ENCODE results near the gene FAM163B. TPM values are rescaled to one million over a fixed set of nuclear protein-coding genes. Genes with fewer than 3 reads are reported as not detected.

FAM163B gene
- total and polyA plus RNA-seq, 2 donors (not counting 1 experiment from before 2014, with no cell fraction given) = not detected

DNA sequence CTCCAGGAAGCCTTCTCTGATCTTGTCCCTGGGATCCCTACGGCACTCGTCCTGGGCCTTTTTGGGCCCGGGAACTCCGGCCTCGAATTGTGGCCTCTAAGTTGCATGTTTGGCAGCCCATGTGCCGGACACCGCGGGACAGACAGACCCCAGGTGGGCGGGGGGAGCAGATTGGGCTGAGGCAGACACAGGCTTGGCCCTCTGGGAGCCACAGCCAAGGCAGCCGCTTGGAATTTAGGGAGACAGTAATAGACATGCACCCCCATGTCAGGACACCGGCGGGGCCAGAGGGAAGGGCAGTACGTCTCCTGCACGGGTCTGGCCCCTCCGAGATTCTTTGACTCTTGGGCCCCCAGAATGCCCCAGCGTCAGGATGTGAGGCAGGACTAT is 38.5 kb downstream of the FAM163B start:
- no peaks in the 10 kb centered on the region for H3K9me3 ChIP-seq (ENCODE audit: control extremely low read depth in 1 of 3, control insufficient read depth in 2 of 3, insufficient read depth in 1 of 3, low read length in 2 of 3)
- intact Hi-C loops (cut with micrococcal nuclease) = no loop called here
- H3K79me2 ChIP-seq (ENCODE audit: control insufficient read depth, insufficient read depth, low read length) = no peaks in the 10 kb centered on the region
- H3K4me2 ChIP-seq (replicated peaks; ENCODE audit: low read depth, low read length, poor library complexity, severe bottlenecking) = no peak overlapping the region
- no peaks in the 10 kb centered on the region for H3K36me3 ChIP-seq (replicated peaks in 1 of 2; ENCODE audit: control extremely low read depth in 1 of 2, control insufficient read depth in 1 of 2, extremely low read depth in 1 of 2, insufficient read depth in 2 of 2, low read length in 1 of 2)
- H3K27me3 Mint-ChIP-seq = peaks cover 19% of the 10 kb centered on the region
- H3K4me1 Mint-ChIP-seq = no peaks in the 10 kb centered on the region
- peaks cover 0 to 10% (median 0%) of the 10 kb centered on the region in 4 experiments for H3K27me3 ChIP-seq (replicated peaks in 1 of 4; ENCODE audit: control extremely low read depth in 1 of 4, control insufficient read depth in 3 of 4, insufficient read depth in 4 of 4, low read length in 3 of 4)
- H4K20me1 ChIP-seq (ENCODE audit: control insufficient read depth, insufficient read depth, low read length, poor library complexity, severe bottlenecking) = no peaks in the 10 kb centered on the region
- CTCF ChIA-PET = no interaction called here
- H3K4me1 ChIP-seq (ENCODE audit: control insufficient read depth in 2 of 2, insufficient read depth in 2 of 2, low read length in 2 of 2) = no peaks in the 10 kb centered on the region
- no peak overlapping the region for H3K27ac ChIP-seq (ENCODE audit: low read length in 2 of 2)
- DNase-seq = no peak
- no peak overlapping the region for H3K4me3 Mint-ChIP-seq
- no peak for TF ChIP-seq EZH2 (IDR thresholded peaks at IDR 0.05; ENCODE audit: borderline replicate concordance, insufficient read depth, low read depth, low read length, poor library complexity, severe bottlenecking)
- TF ChIP-seq, protein P1, sequence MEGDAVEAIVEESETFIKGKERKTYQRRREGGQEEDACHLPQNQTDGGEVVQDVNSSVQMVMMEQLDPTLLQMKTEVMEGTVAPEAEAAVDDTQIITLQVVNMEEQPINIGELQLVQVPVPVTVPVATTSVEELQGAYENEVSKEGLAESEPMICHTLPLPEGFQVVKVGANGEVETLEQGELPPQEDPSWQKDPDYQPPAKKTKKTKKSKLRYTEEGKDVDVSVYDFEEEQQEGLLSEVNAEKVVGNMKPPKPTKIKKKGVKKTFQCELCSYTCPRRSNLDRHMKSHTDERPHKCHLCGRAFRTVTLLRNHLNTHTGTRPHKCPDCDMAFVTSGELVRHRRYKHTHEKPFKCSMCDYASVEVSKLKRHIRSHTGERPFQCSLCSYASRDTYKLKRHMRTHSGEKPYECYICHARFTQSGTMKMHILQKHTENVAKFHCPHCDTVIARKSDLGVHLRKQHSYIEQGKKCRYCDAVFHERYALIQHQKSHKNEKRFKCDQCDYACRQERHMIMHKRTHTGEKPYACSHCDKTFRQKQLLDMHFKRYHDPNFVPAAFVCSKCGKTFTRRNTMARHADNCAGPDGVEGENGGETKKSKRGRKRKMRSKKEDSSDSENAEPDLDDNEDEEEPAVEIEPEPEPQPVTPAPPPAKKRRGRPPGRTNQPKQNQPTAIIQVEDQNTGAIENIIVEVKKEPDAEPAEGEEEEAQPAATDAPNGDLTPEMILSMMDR (IDR thresholded peaks at IDR 0.05) = no peak
- no peak for ATAC-seq (ENCODE audit: low read depth)
- 85% methylated on average over 14 of the region's 16 CpGs for WGBS (ENCODE audit: insufficient coverage)
- H3K9ac ChIP-seq (ENCODE audit: low read length) = no peak overlapping the region
- H3K27ac Mint-ChIP-seq = no peak overlapping the region
- H3K9me3 Mint-ChIP-seq (ENCODE audit: insufficient read depth) = no peaks in the 10 kb centered on the region
- H3K4me3 ChIP-seq (ENCODE audit: control extremely low read depth in 1 of 5, extremely low read depth in 1 of 5, insufficient read depth in 1 of 5, low read depth in 2 of 5, low read length in 4 of 5) = no peak overlapping the region
- no peak overlapping the region for H2AFZ ChIP-seq (ENCODE audit: insufficient read depth, low read depth, low read length, poor library complexity, severe bottlenecking)
- POLR2A ChIA-PET = no interaction called here

DNA sequence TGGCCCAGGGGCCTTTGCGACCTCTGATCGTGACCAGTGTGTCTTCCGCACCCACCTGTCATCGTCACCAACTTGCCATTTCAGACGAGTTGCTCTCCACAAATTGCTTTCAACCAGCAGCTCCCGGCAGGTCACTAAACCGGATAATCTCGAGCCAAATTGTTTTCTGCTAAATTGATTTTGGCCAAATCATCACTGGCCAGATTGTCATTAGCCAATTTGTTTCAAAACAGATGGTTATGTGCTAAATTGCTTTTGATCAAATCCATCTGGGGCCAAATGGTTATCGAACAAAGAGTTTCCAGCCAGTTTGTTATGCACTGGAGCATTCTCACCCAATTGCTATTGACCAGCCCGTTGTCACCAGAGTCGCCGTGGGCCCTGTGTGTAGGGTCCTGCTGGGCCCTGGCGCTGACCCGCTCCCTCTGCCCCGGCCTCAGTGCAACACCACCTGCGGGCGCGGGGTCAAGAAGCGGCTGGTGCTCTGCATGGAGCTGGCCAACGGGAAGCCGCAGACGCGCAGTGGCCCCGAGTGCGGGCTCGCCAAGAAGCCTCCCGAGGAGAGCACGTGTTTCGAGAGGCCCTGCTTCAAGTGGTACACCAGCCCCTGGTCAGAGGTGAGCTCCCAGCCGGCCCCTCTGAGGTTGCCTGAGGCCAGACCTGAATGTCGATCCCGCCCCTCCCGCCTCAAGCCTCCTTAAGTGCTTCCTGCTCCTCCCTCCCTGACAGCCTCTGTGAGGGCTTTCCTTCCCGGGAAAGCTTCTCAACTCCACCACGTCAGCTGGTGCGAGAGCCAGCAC is 39.1 kb downstream of the FAM163B start:
- DNase-seq = no peak
- no peak overlapping the region for H3K27ac Mint-ChIP-seq
- Histone ChIP-seq H3K9me3 (ENCODE audit: control extremely low read depth in 1 of 3, control insufficient read depth in 2 of 3, insufficient read depth in 1 of 3, low read length in 2 of 3) (no peaks in the 10 kb centered on the region), H3K79me2 (ENCODE audit: control insufficient read depth, insufficient read depth, low read length) (no peaks in the 10 kb centered on the region), H3K27ac (ENCODE audit: low read length in 2 of 2) (no peak overlapping the region), H3K4me2 (replicated peaks; ENCODE audit: low read depth, low read length, poor library complexity, severe bottlenecking) (no peak overlapping the region), H3K4me3 (ENCODE audit: control extremely low read depth in 1 of 5, extremely low read depth in 1 of 5, insufficient read depth in 1 of 5, low read depth in 2 of 5, low read length in 4 of 5) (no peak overlapping the region), H3K36me3 (replicated peaks in 1 of 2; ENCODE audit: control extremely low read depth in 1 of 2, control insufficient read depth in 1 of 2, extremely low read depth in 1 of 2, insufficient read depth in 2 of 2, low read length in 1 of 2) (no peaks in the 10 kb centered on the region), H3K9ac (ENCODE audit: low read length) (no peak overlapping the region), H3K27me3 (replicated peaks in 1 of 4; ENCODE audit: control extremely low read depth in 1 of 4, control insufficient read depth in 3 of 4, insufficient read depth in 4 of 4, low read length in 3 of 4) (peaks cover 0 to 6% (median 0%) of the 10 kb centered on the region in 4 experiments), H4K20me1 (ENCODE audit: control insufficient read depth, insufficient read depth, low read length, poor library complexity, severe bottlenecking) (no peaks in the 10 kb centered on the region), H2AFZ (ENCODE audit: insufficient read depth, low read depth, low read length, poor library complexity, severe bottlenecking) (no peak overlapping the region), H3K4me1 (ENCODE audit: control insufficient read depth in 2 of 2, insufficient read depth in 2 of 2, low read length in 2 of 2) (no peaks in the 10 kb centered on the region)
- no peaks in the 10 kb centered on the region for H3K9me3 Mint-ChIP-seq (ENCODE audit: insufficient read depth)
- H3K4me3 Mint-ChIP-seq = no peak overlapping the region
- ATAC-seq (ENCODE audit: low read depth) = no peak
- intact Hi-C loops (cut with micrococcal nuclease) = no loop called here
- ChIA-PET POLR2A (no interaction called here), CTCF (no interaction called here)
- peaks cover 13% of the 10 kb centered on the region for H3K27me3 Mint-ChIP-seq
- TF ChIP-seq EZH2 (IDR thresholded peaks at IDR 0.05; ENCODE audit: borderline replicate concordance, insufficient read depth, low read depth, low read length, poor library complexity, severe bottlenecking) = no peak
- TF ChIP-seq, protein P1 (IDR thresholded peaks at IDR 0.05) = no peak
- H3K4me1 Mint-ChIP-seq = no peaks in the 10 kb centered on the region
- 69% methylated on average over 36 of the region's 36 CpGs for WGBS (ENCODE audit: insufficient coverage)
